ENCODE data around the gene SLC4A1.
A peak's percentile ranks its signal among the peaks of the same experiment; 100 is the strongest.

SLC4A1 gene

GRCh38 chr17:44205962-44206824, 61.7 kb downstream of the SLC4A1 start:
- no peak for DNase-seq (ENCODE audit: low read depth)

DNA sequence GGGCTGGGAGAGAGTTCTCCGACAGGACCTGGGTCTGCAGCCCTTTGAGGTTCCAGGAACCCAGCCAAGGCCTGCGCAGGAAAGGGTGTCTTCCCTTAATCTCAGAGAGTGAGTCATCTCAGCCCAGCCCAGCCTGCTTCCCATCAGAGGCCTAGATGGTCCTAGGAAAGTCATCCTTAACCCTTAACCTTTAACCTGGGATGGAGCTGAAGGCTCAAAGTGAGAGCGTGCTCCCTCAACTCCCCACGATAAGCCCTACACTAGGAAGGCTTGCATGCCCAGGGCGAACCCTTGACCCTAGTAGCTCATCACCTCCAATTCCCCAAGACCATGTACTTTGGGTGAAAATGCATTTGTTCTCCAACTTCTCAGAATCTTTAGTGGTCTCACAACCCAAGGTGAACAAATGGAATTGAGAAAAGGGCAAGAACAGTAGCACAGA, 63.5 kb downstream of the SLC4A1 start:
- DNase-seq (ENCODE audit: low read depth): peak; percentile 36

DNA sequence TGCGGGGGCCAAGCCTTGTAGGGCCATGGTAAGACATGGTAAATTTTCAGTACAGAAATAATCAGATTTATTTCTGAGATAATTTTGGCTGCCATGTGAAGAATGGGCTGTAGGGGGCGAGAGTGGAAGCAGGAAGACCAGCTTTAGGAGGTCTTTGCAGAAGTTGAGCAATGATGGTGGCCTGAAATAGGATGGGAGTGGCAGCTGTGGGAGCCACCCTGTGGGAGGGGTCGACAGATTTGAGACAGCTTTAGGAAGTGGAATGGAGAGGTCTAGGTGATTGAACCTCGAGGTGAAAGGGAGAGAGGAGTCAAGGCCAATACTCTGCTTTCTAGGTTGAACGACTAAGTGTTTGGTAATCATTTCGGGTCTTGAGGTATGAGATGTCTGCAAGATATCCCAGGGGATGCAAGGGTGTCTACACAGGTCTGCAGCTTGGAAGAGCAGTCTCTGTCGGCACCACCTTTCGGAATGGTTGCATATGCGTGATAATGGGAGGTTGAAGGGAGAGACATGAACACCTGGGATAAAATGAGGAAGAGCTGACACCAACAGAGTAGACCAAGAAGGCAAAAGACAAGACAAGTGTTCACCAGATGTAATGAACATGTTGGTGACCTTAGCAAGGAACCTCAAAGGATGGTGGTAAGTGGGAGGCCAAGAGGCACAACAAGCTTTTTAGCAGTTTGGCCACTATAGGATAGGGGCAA, 64.0 kb downstream of the SLC4A1 start:
- no peak for DNase-seq (ENCODE audit: low read depth)

DNA sequence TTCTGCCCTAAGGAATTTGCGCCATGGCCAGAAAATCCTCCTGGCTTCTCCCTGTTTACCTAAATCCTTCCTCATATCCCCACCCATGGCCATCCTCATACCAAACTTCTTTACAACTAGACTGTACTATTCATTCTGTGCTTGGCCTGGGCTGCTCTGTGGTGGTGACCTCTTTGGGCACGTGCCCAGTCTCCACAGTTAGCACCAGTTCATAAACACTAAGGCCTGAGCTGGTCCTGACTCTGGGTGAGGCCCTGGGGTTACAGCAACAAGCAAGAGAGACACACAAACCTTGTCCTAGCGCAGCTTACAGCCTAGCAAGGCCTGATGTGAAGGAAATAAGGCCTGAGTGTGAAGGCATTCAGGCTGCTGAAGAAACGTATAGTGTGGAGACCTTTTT, 65.2 kb downstream of the SLC4A1 start:
- DNase-seq (ENCODE audit: low read depth): no peak

GRCh38 chr17:44200478-44201155, 67.3 kb downstream of the SLC4A1 start:
- DNase-seq (ENCODE audit: low read depth): no peak

GRCh38 chr17:44199553-44200477, 68.1 kb downstream of the SLC4A1 start, which contains the start of gene ATXN7L3:
Gene ATXN7L3, minus strand, starts transcription at chr17:44199884. Its CDS starts 1,814 bp downstream, at chr17:44198070.
- peak; percentile 95 for DNase-seq (ENCODE audit: low read depth)

DNA sequence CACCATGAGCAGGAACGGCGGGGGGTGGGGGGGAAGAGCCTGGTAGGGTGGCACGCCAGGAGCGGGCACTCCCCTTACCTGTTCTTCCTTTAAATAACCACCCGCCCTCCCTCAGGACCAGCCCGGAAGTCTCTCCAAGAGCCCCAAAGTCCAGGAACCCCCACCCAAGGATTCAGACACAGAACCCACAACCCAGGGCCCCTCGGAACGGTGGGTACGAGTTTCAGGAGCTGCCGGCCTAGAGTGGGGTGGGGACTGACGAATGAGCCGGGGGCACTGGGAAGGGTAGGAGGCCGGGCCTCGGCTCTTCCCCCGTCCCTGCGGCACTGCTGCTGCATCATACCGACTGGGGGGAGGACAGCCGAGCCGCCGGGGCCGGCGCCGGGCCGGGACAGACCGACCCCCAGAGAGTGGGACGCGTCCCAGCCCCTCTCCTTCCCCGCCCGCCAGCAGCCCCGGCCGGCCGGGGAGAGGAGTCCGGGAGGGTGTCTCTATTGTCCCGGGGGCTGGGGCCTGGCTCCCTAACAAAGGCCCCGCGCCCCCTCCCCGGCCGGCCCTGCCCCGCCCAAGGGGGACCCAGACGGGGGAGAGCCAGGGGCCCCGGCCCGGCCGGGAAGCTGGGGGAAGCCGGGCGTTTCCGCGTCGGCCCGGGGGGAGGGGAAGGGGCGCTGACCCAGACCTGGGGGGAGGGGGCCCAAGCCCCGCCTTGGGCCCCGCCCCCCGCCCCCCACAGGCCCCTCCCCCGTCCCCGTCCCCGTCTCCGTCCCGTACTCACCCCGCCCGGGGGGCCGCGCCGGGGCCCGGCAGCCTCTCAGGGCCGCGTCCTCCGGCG, 69.0 kb downstream of the SLC4A1 start:
- no peak for DNase-seq (ENCODE audit: low read depth)

Measured in stromal cell of bone marrow (primary cell).